Measurements from ENCODE around the gene GINS2.
A peak's percentile ranks its signal among the peaks of the same experiment; 100 is the strongest.

The GINS2 gene

DNA sequence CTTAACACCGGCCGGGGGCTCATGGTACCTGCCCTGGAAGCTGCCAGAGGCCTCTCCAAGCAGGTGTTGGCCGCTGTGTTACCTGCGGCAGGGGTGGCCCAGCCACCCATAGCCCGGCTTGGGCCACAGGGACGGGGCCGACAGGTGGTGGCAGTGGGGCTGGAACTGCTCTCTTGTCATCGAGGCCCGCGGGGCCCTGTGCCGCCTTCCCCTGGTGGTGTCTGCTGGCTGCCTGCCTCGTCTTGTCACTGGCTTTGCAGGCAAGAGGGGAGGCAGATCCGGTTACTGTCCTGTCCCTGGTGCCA lies 48.5 kb downstream of the GINS2 start:
- DNase-seq (ENCODE audit: low read depth, low spot score) = no peak

DNA sequence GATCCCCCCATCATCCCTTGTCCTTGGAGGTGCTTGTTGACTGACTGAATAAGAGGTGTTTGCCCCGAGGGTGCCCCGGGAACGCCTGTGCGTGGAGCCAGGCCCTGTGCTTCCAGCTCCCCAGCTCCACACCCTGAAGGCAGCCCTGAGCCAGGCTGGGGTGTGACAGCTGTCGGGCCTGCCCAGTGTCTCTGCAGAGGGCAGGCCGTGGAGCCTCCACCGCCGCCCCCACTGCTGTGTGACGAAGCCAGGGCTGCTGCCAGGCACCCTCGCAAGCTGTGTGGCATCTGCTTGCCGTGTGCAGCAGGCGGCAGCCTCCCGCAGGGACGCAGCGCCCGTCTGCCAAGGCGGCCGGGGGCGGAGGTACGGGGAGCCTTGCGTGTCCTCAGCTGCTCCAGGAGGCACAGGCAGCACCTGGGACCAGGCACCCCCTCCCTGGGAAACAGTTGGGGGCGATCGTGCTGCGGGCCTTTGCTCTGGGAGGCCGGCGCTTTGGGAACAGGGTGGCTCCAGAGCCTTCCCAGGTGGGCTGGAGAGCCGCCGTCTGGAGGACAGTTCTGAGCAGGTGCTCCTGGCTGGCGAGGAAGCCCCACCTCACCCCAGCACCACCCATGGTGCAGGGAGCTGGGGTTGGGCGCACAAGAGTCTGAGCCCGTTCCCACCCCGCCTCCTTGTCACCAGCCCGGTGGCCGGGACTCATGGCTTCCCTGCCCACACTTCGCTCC lies 49.1 kb downstream of the GINS2 start:
- DNase-seq (ENCODE audit: low read depth, low spot score) = peak; percentile 40

DNA sequence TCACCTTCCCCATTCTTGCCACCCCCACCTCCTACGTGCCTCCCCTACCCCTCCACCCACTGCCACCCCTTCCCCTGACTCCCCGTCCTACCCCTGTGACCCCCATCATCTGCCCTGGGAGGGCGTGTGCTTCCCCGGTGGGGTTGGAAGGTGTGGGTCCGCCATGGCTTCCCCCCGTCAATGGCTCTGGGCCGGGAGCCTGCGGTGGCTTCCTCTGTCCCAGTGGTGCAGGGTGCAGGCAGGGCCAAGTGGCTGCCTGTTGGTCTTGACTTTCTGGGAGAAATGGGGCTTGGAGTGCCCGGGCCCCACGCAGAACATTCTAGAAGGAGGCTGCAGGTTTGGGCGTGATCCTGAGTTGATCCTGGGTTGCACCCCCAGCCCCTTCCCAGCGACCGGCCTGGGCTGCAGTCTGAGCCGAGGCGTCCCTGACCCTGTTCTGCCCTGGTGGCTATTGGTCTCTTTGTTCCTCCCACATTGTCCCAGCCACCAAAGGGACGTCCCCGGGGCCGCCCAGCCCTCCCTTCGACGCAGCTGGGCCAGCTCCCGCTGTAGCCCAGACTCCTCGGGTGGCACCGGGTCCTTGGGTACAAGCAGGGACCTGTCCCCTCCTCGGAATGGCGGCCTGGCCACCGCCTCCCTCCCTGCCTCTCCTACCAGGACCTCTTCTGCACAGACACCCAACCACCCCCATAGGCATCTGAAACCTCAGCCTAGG lies 49.9 kb downstream of the GINS2 start:
- no peak for DNase-seq (ENCODE audit: low read depth, low spot score)

DNA sequence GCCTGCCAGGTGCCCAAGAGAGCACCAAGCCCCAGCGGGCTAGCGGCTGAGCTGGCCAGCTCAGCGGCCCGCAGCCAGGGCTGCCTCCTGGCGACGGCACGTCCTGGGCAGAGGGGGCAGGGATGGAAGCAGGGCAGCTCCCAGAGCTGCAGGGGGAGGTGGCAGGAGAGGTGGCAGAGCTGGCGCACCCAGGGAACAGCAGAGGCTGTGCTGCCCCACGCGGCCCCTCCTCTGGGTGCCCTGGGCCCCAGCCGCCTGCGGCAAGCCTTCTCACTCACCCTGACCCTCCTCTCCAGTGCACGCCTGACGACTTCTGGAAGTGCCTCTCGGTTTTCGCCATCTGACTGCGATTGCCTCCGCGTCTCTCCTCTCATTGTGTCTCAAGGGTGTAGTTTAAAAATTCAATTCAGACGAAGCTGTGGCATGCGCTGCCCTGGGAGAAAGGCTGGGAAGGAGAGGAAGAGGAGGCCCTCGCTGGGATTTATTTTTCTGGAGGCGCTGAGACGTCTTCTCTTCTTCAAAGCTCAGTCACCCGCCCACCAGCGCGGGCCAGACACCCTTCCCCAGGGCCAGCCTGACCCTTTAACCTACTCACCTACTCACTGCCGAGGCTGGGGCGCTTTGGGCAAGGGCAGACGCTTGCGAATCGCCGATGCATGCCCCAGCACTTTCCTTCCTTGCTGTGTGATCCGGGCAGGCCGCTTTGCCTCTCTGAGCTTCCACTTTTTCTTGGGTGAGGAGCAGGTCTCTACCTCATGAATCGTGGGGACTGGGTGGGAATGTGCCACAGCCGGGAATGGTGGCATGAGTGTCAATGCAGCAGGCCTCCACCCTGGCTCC lies 50.7 kb downstream of the GINS2 start:
- peak; percentile 44 for DNase-seq (ENCODE audit: low read depth, low spot score)

DNA sequence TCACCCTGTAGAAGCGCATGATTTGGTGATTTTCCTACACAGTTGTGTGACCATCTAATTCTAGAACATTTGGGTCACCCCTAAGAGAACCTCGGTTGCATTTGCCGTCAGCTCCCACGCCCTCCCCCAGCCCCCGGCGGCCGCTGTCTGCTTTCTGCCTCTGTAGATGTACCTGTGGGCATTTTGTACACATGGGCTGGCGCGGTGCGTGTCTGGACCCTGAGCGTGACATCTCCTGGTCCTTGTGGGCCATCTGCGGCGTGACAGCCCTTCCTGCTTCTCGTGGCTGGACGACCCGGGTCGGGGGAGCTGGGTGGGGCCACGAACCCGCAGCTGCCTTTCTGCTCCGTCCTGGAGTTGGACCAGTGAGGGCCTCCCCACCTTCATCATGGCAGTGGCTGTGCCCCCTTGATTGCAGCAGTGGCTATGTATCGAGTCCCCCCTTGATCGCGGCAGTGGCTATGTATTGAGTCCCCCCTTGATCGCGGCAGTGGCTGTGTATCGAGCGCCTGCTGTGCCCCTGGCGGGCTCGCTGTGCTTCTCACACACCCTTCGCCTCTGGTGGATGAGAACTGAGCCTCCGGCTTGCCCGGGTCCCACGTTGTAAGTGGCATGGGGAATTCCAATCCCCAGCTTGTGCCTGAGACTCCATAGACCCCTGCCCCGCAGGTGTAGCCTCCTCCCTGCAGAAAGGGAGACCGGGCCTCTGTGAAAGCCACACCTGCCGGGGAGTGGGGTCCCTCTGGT lies 51.5 kb downstream of the GINS2 start:
- no peak for DNase-seq (ENCODE audit: low read depth, low spot score)

DNA sequence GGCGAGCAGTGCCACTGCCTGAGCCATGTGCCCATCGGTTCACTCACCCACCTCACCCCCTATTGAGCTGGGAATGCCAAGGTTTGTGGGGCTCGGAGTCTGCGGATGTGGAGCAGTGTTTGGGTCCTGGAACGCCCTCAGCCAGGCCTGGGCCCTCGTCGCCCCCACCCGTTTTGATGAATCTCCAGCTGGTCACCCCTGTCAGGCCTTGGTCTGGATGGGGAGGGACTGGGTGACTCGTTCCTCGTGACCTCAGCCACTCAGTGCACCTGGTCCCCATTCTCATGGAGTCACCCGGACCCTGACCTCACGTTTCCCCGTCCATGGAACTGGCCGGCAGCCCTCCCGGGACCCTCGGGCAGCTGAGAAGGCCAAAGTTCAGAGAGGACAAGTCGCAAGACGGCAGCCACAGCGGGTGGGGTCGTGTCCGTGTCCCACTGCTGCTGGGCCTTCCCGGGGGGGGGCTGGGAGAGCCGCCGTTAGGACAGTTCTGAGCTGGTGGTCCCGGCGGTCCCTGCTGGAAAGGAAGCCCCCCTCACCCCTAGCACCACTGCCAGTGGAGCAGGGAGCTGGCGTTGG lies 52.4 kb downstream of the GINS2 start:
- no peak for DNase-seq (ENCODE audit: low read depth, low spot score)

DNA sequence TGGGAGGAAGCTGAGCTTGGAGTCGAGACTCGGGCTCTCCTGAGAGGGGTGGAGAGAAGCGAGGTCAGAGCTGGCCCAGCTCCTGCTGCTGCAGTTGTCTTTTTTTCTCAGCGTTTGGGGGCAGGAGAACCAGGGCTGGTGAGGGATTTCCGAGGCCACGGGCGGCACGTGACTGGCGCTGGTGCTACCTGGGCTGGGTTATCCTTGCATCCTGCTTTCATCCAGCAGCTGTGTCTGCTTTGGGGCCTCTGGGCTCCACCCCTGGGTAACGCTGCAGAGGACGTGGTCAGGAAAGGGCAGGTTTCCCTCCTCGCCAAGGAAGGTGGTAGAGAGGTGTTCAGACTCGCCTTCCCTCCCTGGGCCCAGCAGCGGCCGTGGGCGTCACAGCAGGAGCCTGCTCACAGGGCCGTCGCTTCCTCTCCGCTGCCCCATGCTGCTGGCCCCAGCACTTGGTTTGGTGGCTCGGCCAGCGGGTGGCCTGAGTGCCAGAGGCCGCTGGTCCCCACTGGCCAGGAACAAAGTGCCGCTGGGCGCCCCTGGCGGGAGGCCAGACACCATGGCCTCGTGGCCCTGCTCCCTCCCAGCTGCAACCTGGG lies 53.1 kb downstream of the GINS2 start:
- peak; percentile 28 for DNase-seq (ENCODE audit: low read depth, low spot score)

DNA sequence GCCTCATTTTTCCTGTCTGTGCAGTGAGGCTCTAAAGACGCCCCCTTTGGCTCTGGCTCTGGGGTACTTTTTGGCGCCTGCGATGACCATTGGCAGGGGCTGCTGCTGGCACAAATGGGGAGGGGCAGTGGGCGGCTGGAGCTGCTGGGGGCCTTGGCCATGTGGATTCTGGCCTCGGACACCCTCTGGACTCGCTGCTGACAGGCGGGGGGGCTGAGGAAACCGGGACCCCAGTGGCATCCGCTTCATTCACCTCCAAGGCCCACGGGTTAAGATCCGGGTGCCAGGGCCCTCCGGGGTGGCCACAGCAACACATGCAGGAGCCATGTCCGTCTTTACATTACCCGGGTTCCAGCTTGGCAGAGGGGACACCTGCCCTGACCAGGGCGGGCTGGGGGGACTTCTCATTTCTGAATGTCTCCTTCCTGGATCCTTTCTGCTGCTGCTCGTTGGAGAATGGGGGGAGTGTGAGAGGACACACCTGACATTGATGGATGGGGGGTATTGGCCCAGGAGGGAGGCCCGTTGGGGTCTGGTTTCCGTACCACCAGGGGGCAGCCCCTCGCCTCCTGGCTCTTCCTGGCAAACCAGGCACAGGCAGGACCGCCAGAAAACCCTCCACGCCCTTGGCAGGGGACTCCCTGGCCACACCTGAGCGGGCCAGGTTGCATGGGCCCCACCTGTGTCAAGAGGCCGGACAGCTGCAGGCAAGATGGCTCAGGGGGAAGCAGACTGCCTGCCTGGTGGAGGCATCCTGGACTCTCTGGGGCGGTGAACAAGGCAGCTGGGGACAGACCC lies 53.8 kb downstream of the GINS2 start:
- DNase-seq (ENCODE audit: low read depth, low spot score) = no peak

DNA sequence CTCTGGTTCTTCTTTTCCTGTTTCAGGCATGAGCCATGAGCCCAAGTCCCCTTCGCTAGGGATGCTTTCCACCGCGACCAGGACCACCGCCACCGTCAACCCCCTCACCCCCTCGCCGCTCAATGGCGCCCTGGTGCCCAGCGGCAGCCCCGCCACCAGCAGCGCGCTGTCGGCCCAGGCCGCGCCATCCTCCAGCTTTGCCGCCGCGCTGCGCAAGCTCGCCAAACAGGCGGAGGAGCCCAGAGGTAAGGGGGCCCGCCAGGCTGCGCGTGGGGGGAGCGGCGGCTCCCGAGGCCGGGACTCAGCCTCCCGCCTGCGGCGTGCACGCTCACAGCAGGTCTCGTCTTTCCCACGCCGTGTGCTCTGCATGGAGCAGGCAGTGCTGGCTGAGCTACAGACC lies 54.9 kb downstream of the GINS2 start:
- DNase-seq (ENCODE audit: low read depth, low spot score) = no peak

DNA sequence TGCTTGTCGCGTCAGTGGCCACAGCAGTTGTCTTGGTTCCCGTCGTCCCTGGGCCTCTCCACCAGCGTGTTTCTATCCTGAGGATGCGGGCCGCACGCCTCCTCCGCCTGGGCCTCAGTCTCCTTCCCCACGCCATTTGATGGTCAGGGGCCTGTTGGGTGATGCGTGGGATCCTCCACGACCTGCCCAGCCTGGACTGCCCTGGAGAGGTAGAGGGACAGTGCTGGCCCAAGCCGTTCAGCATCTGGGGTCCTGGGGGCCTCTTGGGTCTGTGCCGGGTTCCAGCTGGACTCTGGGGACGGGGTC lies 55.4 kb downstream of the GINS2 start:
- no peak for DNase-seq (ENCODE audit: low read depth, low spot score)

DNA sequence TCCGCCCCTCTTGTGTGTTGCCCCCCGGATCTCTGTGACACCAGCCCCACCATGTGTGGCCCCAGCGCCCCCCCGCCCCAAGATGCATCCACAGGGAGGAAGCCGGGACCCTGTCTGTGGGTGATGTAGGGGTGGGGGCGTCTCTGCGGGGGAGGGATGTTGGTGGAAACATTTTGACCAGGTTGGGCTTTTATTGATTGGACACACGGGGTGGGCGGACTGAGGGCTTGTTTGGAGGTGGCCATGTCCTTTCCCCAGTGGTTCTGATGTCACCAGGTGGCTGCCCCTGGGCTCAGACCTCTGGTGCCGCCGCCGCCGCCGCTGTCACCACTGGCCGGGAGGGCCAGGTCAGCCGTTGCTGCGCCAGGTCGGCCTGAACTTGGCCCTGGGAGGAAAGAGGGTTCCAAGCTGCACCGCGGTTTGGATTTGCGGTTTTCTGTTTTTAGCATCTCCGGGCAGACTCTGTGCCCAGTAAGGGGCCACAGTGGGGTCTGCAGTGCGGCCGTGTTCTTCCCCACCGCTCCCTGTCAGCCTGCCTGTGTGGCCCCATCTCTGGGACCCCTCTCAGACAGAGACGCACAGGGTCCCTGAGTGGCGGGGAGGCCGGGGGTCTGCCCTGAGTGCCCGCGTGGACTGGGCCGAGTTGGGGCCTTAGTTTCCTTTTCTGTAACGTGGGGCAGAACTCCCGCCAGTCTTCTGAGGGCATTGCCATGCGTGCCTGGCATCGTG lies 55.9 kb downstream of the GINS2 start:
- no peak for DNase-seq (ENCODE audit: low read depth, low spot score)

DNA sequence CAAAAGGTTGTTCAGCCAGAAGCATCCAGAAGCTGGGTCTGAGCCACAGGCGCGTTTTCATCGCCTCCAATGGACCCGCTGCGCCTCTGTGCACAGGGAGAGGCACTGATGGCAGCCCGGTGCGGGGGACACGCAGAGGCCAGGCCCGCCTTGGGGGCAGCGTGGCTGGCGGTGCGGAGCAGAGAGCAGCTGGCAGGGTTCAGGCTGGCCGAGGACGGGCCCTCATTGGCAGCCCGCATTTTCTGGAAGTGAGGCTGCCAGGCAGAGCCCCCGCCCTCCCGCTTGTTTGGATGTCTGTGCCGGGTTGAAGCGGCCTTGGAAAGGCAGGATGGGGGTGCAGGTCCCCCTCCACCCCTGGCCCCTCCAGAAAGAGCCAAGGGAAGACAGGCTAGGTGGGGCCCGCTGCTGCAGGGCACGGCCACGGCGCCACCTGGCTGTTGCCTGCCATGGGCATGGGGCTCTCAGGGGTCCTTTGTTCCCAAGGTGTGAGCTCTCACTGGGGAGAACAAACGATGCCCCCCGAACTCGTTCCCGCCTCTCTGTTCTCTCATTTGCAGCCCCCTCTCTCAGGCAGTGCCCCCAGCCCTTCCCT lies 56.9 kb downstream of the GINS2 start:
- no peak for DNase-seq (ENCODE audit: low read depth, low spot score)

DNA sequence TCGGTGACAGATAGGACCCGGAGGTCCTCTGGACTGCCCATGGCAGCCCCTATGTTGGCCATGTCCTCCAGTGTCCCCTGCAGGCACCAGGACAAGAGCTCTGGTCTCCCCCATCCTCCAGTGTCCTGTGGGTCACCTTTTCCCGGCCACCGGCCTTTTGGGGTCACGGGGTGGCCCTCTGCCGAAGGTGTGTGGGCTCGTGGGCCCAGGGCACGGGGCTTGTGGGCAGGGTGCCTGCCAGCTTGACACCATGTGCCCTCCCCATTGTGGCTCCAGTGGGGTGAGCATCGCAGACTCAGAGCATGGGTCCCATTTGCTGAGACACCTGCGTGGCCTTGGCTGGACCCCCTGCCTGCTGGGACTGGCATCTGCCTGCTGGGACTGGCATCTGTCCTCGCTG lies 57.5 kb downstream of the GINS2 start:
- DNase-seq (ENCODE audit: low read depth, low spot score) = no peak

DNA sequence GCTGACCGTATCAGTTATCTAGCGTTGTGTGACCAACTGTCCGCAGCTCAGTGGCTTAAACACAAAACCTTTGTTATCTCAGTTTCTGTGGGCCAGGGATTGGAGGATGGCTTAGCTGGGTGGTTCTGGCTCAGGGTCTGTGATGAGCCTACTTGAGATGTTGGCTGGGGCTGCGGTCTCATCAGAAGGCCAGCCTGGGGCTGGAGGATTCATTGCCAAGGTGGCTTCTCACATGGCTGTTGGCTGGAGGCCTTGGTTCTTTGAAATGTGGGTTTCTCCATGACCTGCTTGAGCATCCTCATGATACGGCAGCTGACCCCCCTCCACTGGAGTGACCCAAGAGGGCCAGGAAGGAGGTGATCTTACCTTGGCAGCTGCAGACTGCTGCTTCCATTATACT lies 58.9 kb downstream of the GINS2 start:
- DNase-seq (ENCODE audit: low read depth, low spot score) = no peak

DNA sequence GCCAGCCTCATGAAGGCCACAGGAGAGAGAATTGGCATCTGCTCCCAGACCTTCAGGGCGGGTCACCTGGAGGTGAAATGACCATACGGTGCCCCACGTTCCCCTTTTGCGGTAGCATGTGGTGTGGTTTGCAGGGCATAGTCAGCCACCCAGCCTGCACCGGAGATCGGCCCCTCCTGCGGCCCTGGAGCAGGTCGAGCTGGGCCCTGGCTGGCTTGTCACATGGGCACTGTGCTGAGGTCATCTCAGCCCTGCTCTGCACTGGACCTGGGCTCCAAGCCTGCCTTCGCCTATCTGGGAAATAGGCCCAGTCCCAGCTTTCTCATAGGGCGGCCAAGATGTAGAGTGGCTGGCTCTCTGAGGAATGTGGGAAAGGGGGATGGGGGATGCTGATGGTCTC lies 59.4 kb downstream of the GINS2 start:
- no peak for DNase-seq (ENCODE audit: low read depth, low spot score)

DNA sequence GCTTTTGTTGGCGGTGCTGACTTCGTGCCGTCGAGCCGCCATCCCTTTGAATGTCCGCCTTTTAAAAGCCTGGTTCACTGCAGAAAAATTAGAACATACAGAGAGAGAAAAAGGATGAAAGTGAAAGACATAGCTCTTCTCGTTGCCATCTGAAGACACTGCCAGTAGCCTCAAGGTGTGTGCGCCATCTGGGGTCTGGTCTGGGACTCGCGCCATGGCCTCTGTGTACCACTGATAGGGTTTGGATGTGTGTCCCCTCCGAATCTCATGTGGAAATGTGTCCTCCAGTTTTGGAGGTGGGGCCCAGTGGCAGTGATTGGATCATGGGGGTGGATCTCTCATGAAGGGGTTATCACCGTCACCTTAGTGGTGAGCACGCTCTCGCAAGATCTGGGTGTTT lies 60.1 kb downstream of the GINS2 start:
- DNase-seq (ENCODE audit: low read depth, low spot score) = no peak

DNA sequence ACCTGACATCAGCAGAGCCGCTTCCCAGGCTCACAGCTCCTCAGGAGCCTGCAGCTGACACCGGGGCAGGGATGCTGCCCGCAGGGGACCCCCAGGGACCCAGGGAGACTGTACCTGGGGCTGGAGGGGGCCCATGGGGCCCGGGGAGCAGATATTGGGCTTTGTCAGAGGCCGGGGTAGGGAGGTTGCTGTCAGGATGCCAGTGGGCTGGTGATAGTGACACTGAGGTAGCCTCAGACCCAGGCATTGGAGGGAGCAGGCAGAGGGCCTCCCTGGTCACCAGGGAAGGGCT lies 60.5 kb downstream of the GINS2 start:
- DNase-seq (ENCODE audit: low read depth, low spot score) = no peak

DNA sequence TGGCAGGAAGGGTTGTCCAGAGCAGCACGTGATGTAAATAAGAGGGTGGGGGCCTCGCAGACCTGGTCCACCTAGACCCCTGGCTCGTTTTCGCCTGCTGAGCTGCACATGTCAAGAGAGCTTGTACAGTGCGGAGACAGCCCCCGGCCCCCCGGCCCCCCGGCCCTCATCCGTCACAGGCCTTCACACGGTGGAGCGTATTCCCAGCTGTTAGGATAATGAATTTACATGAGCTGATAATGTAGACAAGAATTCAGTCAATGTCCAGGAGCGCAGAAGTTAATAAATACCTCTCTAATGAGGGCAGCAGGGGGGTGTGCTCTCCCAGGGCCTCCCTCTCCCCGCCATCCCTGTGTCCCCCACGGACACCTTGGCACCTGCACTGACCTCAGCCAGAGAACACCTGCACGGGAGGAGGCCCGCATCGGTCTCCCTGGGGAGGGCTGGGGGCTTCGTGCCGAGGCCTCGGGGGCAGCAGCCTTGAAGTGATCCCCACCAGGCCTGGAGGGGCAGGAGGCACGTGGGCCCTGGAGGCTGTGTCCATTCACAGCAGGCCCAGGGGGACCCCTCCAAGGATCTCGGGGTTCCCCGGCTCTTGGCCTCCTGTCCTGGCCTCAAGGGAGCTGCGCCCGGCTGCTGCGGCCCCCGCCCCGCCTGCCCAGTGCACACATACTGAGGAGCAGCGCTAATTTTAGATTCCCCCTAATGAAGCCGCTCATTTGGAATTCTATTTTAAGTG lies 61.1 kb downstream of the GINS2 start:
- DNase-seq (ENCODE audit: low read depth, low spot score) = peak; percentile 36

DNA sequence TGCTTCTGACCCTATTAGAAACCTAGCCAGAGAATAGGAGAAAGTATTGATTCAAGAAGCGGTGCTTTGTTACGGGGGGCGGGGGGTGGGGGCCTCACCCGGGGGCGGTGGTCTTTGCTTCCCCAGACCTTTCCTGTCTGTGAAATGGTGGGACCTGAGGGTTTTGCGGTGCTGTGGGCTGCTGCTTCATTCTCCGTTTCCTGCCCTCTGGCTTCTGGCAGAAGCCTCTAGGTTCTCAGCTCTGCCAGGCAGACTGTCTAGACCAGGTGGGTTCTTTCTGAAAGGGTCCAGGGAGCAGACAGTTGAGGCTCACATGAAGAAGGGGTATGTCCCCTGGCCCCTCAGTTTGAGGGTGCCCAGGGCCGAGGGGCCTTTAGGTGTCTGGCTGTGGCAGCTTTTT lies 61.7 kb downstream of the GINS2 start:
- no peak for DNase-seq (ENCODE audit: low read depth, low spot score)

All from astrocyte of the hippocampus (primary cell).